GM21528 (cell line): ENCODE results near the gene SPIRE1.
"Not testable (repeated sequence)": the region's sequence is repeated elsewhere in the genome, so short reads cannot be mapped to it uniquely, and the experiment has no call there.

Experiments
- ATAC-seq: cut with Tn5 transposase; IDR thresholded peaks from one replicate; pipeline ENCODE4 v1.9.1; 2021; ENCODE audit warnings: mild to moderate bottlenecking, moderate library complexity; ENCODE audit not compliant: unreplicated experiment, low FRiP score

SPIRE1 gene

GRCh38 chr18:12647773-12648172 is 10.1 kb downstream of the SPIRE1 start:
- ATAC-seq, result no peak

- no peak for ATAC-seq
Measured at GRCh38 chr18:12645751-12646203, 12.1 kb downstream of the SPIRE1 start.

GRCh38 chr18:12645254-12645653 is 12.7 kb downstream of the SPIRE1 start:
- no peak for ATAC-seq

- ATAC-seq, result not testable (repeated sequence)
Measured at GRCh38 chr18:12643756-12644155, 14.2 kb downstream of the SPIRE1 start.

- no peak for ATAC-seq
Measured at GRCh38 chr18:12640881-12641200, 17.1 kb downstream of the SPIRE1 start.

- no peak for ATAC-seq
Measured at GRCh38 chr18:12639990-12640880, 17.7 kb downstream of the SPIRE1 start.

- no peak for ATAC-seq
Measured at GRCh38 chr18:12638644-12639124, 19.2 kb downstream of the SPIRE1 start.

GRCh38 chr18:12637901-12638643 is 19.8 kb downstream of the SPIRE1 start:
- no peak for ATAC-seq

- ATAC-seq, result no peak
Measured at GRCh38 chr18:12637393-12637792, 20.5 kb downstream of the SPIRE1 start.

- ATAC-seq, result no peak
Measured at GRCh38 chr18:12631831-12632477, 26.0 kb downstream of the SPIRE1 start.

GRCh38 chr18:12630136-12630535 is 27.8 kb downstream of the SPIRE1 start:
- no peak for ATAC-seq

GRCh38 chr18:12628706-12629702 is 28.9 kb downstream of the SPIRE1 start:
- no peak for ATAC-seq

- not testable (repeated sequence) for ATAC-seq
Measured at GRCh38 chr18:12627199-12627598, 30.7 kb downstream of the SPIRE1 start.

- ATAC-seq, result no peak
Measured at GRCh38 chr18:12625241-12625640, 32.7 kb downstream of the SPIRE1 start.

- no peak for ATAC-seq
Measured at GRCh38 chr18:12621742-12622306, 36.1 kb downstream of the SPIRE1 start.

- ATAC-seq, result no peak
Measured at GRCh38 chr18:12615748-12616147, 42.2 kb downstream of the SPIRE1 start.

GRCh38 chr18:12608301-12608700 is 49.6 kb downstream of the SPIRE1 start:
- no peak for ATAC-seq

GRCh38 chr18:12606592-12607315 is 51.2 kb downstream of the SPIRE1 start:
- no peak for ATAC-seq
